HepG2 (cell line): Measurements from ENCODE around the gene GCH1. TPM values are rescaled to one million over a fixed set of nuclear protein-coding genes. Genes with fewer than 3 reads are reported as not detected.

Source experiments
- ATAC-seq: fragments of 200-7000 bp; cut with Tn5 transposase; 3 replicates; pipeline ENCODE4 v1.9.1; 2020; ENCODE audit warnings: mild to moderate bottlenecking, moderate library complexity
- BruUV-seq: library from RNA; stranded (reverse); fragments of 400-500 nt; replicated peaks from 2 replicates; lab custom pipeline; 2021; lab: Mats Ljungman, UMichigan
- CTCF ChIA-PET: fragments of 300-600 bp; formaldehyde crosslinking; extraction: SDS; loops from one replicate; lab custom pipeline; 2021; ENCODE audit warnings: low total read pairs, inconsistent platforms, low intra/inter-chr PET ratio; lab: Yijun Ruan, JAX
- POLR2A ChIA-PET: fragments of 350-600 bp; sonication (Branson Sonifier 250); formaldehyde crosslinking; loops from one replicate; lab custom pipeline; 2020; ENCODE audit warnings: antibody characterized with exemption, inconsistent platforms; lab: Yijun Ruan, JAX
- DNase-seq: peaks from one replicate; pipeline ENCODE4 v3.0.0-alpha.2; 2015; ENCODE audit warnings: low spot score
- FAIRE-seq: peaks from 3 replicates; lab custom pipeline; 2011; peaks lifted over from hg19 to GRCh38; lab: Jason Lieb, UNC
- H2AFZ ChIP-seq: one replicate; pipeline ENCODE4 v1.6.1; 2011; ENCODE audit warnings: low read length, inconsistent platforms
- H3K27ac ChIP-seq: fragments of 300-600 bp; 3 replicates; pipeline ENCODE4 v1.8.0; 2011; ENCODE audit warnings: mixed run types, mild to moderate bottlenecking, mixed read lengths, low read length, inconsistent platforms; ENCODE audit not compliant: insufficient read depth; ENCODE audit errors: extremely low read length
- H3K27me3 ChIP-seq, 2 experiments: fragments of 200-600 bp in 1 of 2; 2 replicates in 1 of 2; 3 replicates in 1 of 2; pipeline versions ENCODE4 v1.6.0 to v1.8.0; 2011; ENCODE audit warnings: low read length in 2 of 2, mild to moderate bottlenecking in 2 of 2, moderate library complexity in 2 of 2, inconsistent platforms in 1 of 2; ENCODE audit not compliant: insufficient read depth in 2 of 2, control insufficient read depth in 1 of 2
- H3K36me3 ChIP-seq, 2 experiments: fragments of 200-600 bp in 1 of 2; replicated peaks in 1 of 2; 2 replicates in 1 of 2; 3 replicates in 1 of 2; pipeline versions ENCODE4 v1.5.1 to v1.8.0; 2011; ENCODE audit warnings: low read length in 2 of 2, inconsistent platforms in 1 of 2; ENCODE audit not compliant: insufficient read depth in 2 of 2, control insufficient read depth in 1 of 2
- H3K4me1 ChIP-seq: 2 replicates; pipeline ENCODE4 v1.5.1; 2012; ENCODE audit warnings: low read length, inconsistent platforms; ENCODE audit not compliant: insufficient read depth
- H3K4me2 ChIP-seq: 2 replicates; pipeline ENCODE4 v1.6.0; 2011; ENCODE audit warnings: low read depth, low read length, inconsistent platforms
- H3K4me3 ChIP-seq, 3 experiments: fragments of 200-600 bp in 1 of 3; sonication (generic), shearing (Covaris generic) in 1 of 3; replicated peaks in 1 of 3; 2 replicates each; pipeline ENCODE4 v1.5.1; 2011 to 2016; ENCODE audit warnings: low read length in 3 of 3, inconsistent platforms in 2 of 3, low read depth in 2 of 3, mild to moderate bottlenecking in 2 of 3, control low read depth in 1 of 3, mixed read lengths in 1 of 3; ENCODE audit not compliant: insufficient read depth in 1 of 3
- H3K79me2 ChIP-seq: one replicate; pipeline ENCODE4 v1.6.1; 2011; ENCODE audit warnings: low read length, inconsistent platforms; ENCODE audit not compliant: insufficient read depth
- H3K9ac ChIP-seq: 2 replicates; pipeline ENCODE4 v1.6.0; 2011; ENCODE audit warnings: mild to moderate bottlenecking, low read depth, low read length, inconsistent platforms; ENCODE audit not compliant: insufficient read depth
- H3K9me3 ChIP-seq: 2 replicates; pipeline ENCODE4 v1.5.1; 2012; ENCODE audit warnings: mild to moderate bottlenecking, low read length
- H4K20me1 ChIP-seq: 2 replicates; pipeline ENCODE4 v1.6.0; 2011; ENCODE audit warnings: inconsistent platforms, mild to moderate bottlenecking, low read length, moderate library complexity; ENCODE audit not compliant: insufficient read depth
- ATRX ChIP-seq: sonication (generic); formaldehyde crosslinking; IDR thresholded peaks from 2 replicates; pipeline ENCODE4 v1.4.0; 2020; ENCODE audit warnings: missing genetic modification reagents, borderline replicate concordance
- CCAR2 ChIP-seq: fragments of 200-400 bp; formaldehyde crosslinking; optimal IDR thresholded peaks from 2 replicates; pipeline ENCODE3; 2018; ENCODE audit warnings: low read depth, mild to moderate bottlenecking, low read length, moderate library complexity
- ELF1 ChIP-seq: sonication (generic); formaldehyde crosslinking; IDR thresholded peaks from 2 replicates; pipeline ENCODE4 v1.4.0; 2020; ENCODE audit warnings: missing genetic modification reagents
- GATA4 ChIP-seq: sonication (generic); IDR thresholded peaks from 2 replicates; pipeline ENCODE4 v1.6.1; 2016; ENCODE audit warnings: antibody characterized with exemption, low read depth, borderline replicate concordance
- HMG20A ChIP-seq: IDR thresholded peaks from 2 replicates; pipeline ENCODE4 v1.6.1; 2016; ENCODE audit warnings: borderline replicate concordance
- RBFOX2 ChIP-seq: fragments of 200-400 bp; formaldehyde crosslinking; IDR thresholded peaks from 2 replicates; pipeline ENCODE4 v1.6.1; 2017; ENCODE audit warnings: low read depth, mild to moderate bottlenecking, low read length
- REL ChIP-seq: sonication (generic); formaldehyde crosslinking; conservative IDR thresholded peaks from 2 replicates; pipeline ENCODE4 v1.8.0; 2022; ENCODE audit warnings: mild to moderate bottlenecking, missing genetic modification reagents, moderate library complexity
- REXO4 ChIP-seq: sonication (generic); formaldehyde crosslinking; IDR thresholded peaks from 2 replicates; pipeline ENCODE4 v1.8.0; 2022; ENCODE audit warnings: missing genetic modification reagents, mild to moderate bottlenecking, borderline replicate concordance
- SATB2 ChIP-seq: sonication (generic); formaldehyde crosslinking; IDR thresholded peaks from 2 replicates; pipeline ENCODE4 v1.5.0; 2020; ENCODE audit warnings: missing genetic modification reagents
- TFDP2 ChIP-seq: sonication (generic); formaldehyde crosslinking; IDR thresholded peaks from 2 replicates; pipeline ENCODE4 v1.4.0; 2020; ENCODE audit warnings: missing genetic modification reagents
- THAP7 ChIP-seq: sonication (generic); formaldehyde crosslinking; IDR thresholded peaks from 2 replicates; pipeline ENCODE4 v1.8.1; 2023; ENCODE audit warnings: mild to moderate bottlenecking, missing genetic modification reagents
- YEATS2 ChIP-seq: sonication (generic); formaldehyde crosslinking; IDR thresholded peaks from 2 replicates; pipeline ENCODE4 v1.4.0; 2020; ENCODE audit warnings: missing genetic modification reagents, borderline replicate concordance
- ZNF143 ChIP-seq: sonication (generic); formaldehyde crosslinking; IDR thresholded peaks from 2 replicates; pipeline ENCODE4 v1.4.0; 2020; ENCODE audit warnings: missing genetic modification reagents
- ZNF180 ChIP-seq: sonication (generic); formaldehyde crosslinking; IDR thresholded peaks from 2 replicates; pipeline ENCODE4 v1.4.0; 2020; ENCODE audit warnings: low read depth, missing genetic modification reagents, borderline replicate concordance
- ZNF280D ChIP-seq: sonication (generic); formaldehyde crosslinking; IDR thresholded peaks from 2 replicates; pipeline ENCODE4 v1.5.1; 2020; ENCODE audit warnings: mild to moderate bottlenecking, missing genetic modification reagents
- ZNF343 ChIP-seq: sonication (generic); formaldehyde crosslinking; IDR thresholded peaks from 2 replicates; pipeline ENCODE4 v1.4.0; 2020; ENCODE audit warnings: mild to moderate bottlenecking, missing genetic modification reagents
- ZNF543 ChIP-seq: sonication (generic); formaldehyde crosslinking; IDR thresholded peaks from 2 replicates; pipeline ENCODE4 v1.4.0; 2020; ENCODE audit warnings: mild to moderate bottlenecking, missing genetic modification reagents
- ZNF749 ChIP-seq: sonication (generic); formaldehyde crosslinking; IDR thresholded peaks from 2 replicates; pipeline ENCODE4 v1.8.0; 2022; ENCODE audit warnings: mild to moderate bottlenecking, missing genetic modification reagents, moderate library complexity, borderline replicate concordance
- WGBS: methylation state at CpG from one replicate; pipeline ENCODE4 v1.1.6; 2017; ENCODE audit warnings: low lambda C conversion rate; 5-methylcytosine and 5-hydroxymethylcytosine counted together
- in situ Hi-C: cut with HindIII; loops from 2 replicates; pipeline ENCODE4 v1.10.0; 2017; ENCODE audit warnings: low pct_unique_long_range_greater_than_20kb; ENCODE audit not compliant: extremely low pct_ligation_motif_present
- intact Hi-C: fragments of 100-400 bp; cut with micrococcal nuclease; formaldehyde crosslinking; loops from one replicate; pipeline ENCODE4 v1.10.0; 2022; ENCODE audit not compliant: unreplicated experiment
- polyA plus RNA-seq, 8 experiments: library from polyadenylated mRNA; depleted of rRNA in 3 of 8; stranded (reverse) in 7 of 8; unstranded in 1 of 8; fragments of >200 nt; fragmentation: Illumina TruSeq in 4 of 8; extraction: Trizol in 4 of 8; gene quantifications; 2 replicates each; pipeline versions ENCODE4 v1.2.1 to v1.2.3, GENCODE V29; 2011 to 2016; ENCODE audit warnings: low read depth in 4 of 8, missing spikeins in 1 of 8, mixed read lengths in 1 of 8; ENCODE audit not compliant: insufficient read depth in 1 of 8
- total RNA-seq, 5 experiments: library from RNA; depleted of rRNA; stranded (reverse); fragments of >200 nt; fragmentation: Illumina TruSeq; extraction: Trizol; gene quantifications; 2 replicates each; pipeline ENCODE4 v1.2.3, GENCODE V29; 2016; ENCODE audit warnings: low read depth in 1 of 5

The GCH1 gene
- total and polyA plus RNA-seq, 2 of the 13 experiments (the other 11 are each of a cell fraction or from before 2014, with no cell fraction given), result 15.0 to 25.2 TPM

GRCh38 chr14:54808326-54809161, 94.1 kb downstream of the GCH1 start:
- intact Hi-C loops (loop anchor here (5.0 to 10.0 kb wide), 3 partner anchors 84 to 311 kb away; partner anchors contain the start of gene SAMD4A), in situ Hi-C loops (loop anchor here (10.0 kb wide), 1 partner anchor 244 kb away; the partner anchor contains the start of gene SAMD4A)
- Histone ChIP-seq H3K36me3 (no peaks in the 10 kb centered on the region), H3K79me2 (no peaks in the 10 kb centered on the region), H3K9ac (no peak overlapping the region), H2AFZ (no peak overlapping the region), H3K4me1 (peaks cover 55% of the 10 kb centered on the region), H3K4me3 (no peak overlapping the region), H4K20me1 (no peaks in the 10 kb centered on the region), H3K9me3 (no peaks in the 10 kb centered on the region), H3K4me2 (peak overlapping the region; percentile 46; the same call in 1 of the 2 replicates), H3K27ac (no peak overlapping the region), H3K27me3 (no peaks in the 10 kb centered on the region)
- FAIRE-seq (no peak), DNase-seq (no peak), ATAC-seq (peak; percentile 10; the same call in 1 of the 3 replicates)
- WGBS, result 27% methylated on average over 8 of the region's 8 CpGs
- no TSS peak for BruUV-seq
- ChIA-PET POLR2A (interaction anchor here (1.0 to 2.1 kb wide), 3 partner anchors 10 to 243 kb away, joined by 3 to 6 read pairs (median 4); no protein-coding TSS in a partner anchor), CTCF (no interaction called here)
- TF ChIP-seq CCAR2 (no peak), ZNF343 (CRISPR knock-in tag) (no peak), ZNF143 (CRISPR knock-in tag) (0 out of 2 replicates have a peak, but pooled peaks have one; percentile 33), ZNF180 (no peak), ELF1 (CRISPR knock-in tag) (peak; percentile 68; the same call in 1 of the 2 replicates), YEATS2 (CRISPR knock-in tag) (no peak), ZNF280D (CRISPR knock-in tag) (no peak), SATB2 (CRISPR knock-in tag) (no peak), ZNF749 (CRISPR knock-in tag) (no peak), THAP7 (CRISPR knock-in tag) (0 out of 2 replicates have a peak, but pooled peaks have one; percentile 25), RBFOX2 (no peak), HMG20A (CRISPR knock-in tag) (no peak), REXO4 (CRISPR knock-in tag) (no peak), ATRX (CRISPR knock-in tag) (no peak), GATA4 (no peak), ZNF543 (no peak), REL (CRISPR knock-in tag) (no peak), TFDP2 (CRISPR knock-in tag) (0 out of 2 replicates have a peak, but pooled peaks have one; percentile 28)
